ENCODE results near the gene ZFP36L2. TPM values are rescaled to one million over a fixed set of nuclear protein-coding genes. Genes with fewer than 3 reads are reported as not detected.

Gene ZFP36L2
- total RNA-seq, 2 experiments from 2014 or later = 37.3 to 38.4 TPM

GRCh38 chr2:43175020-43175441 is 51.4 kb downstream of the ZFP36L2 start:
- DNase-seq = no peak
- no peaks in the 10 kb centered on the region for H3K9me3 Mint-ChIP-seq
- intact Hi-C loops (cut with micrococcal nuclease) = loop anchor here (2.0 to 10.0 kb wide), 4 partner anchors 16 to 1040 kb away; partner anchors contain the start of gene COX7A2L
- H3K4me3 Mint-ChIP-seq = peak overlapping the region; percentile 53
- peak overlapping the region; percentile 85 for H3K27ac Mint-ChIP-seq
- CTCF ChIA-PET = interaction anchor here (0.8 to 12.0 kb wide), 11 partner anchors 11 to 52 kb away, joined by 3 to 128 read pairs (median 5); partner anchors contain the start of gene ZFP36L2
- H3K36me3 Mint-ChIP-seq (ENCODE audit: low read depth) = no peaks in the 10 kb centered on the region
- H3K4me1 Mint-ChIP-seq (ENCODE audit: low read depth) = peaks cover 85% of the 10 kb centered on the region
- no peaks in the 10 kb centered on the region for H3K27me3 Mint-ChIP-seq (ENCODE audit: low read depth)

GRCh38 chr2:43174368-43174916 is 52.0 kb downstream of the ZFP36L2 start:
- CTCF ChIA-PET = interaction anchor here (0.6 to 12.0 kb wide), 12 partner anchors 10 to 52 kb away, joined by 3 to 128 read pairs (median 4); partner anchors contain the start of gene ZFP36L2
- Mint-ChIP-seq H3K4me3 (peak overlapping the region; percentile 53), H3K27ac (peak overlapping the region; percentile 85), H3K36me3 (ENCODE audit: low read depth) (no peaks in the 10 kb centered on the region), H3K27me3 (ENCODE audit: low read depth) (no peaks in the 10 kb centered on the region), H3K4me1 (ENCODE audit: low read depth) (peaks cover 91% of the 10 kb centered on the region), H3K9me3 (no peaks in the 10 kb centered on the region)
- intact Hi-C loops (cut with micrococcal nuclease) = loop anchor here (1.0 to 10.0 kb wide), 12 partner anchors 10 to 1040 kb away; partner anchors contain the start of genes COX7A2L and ZFP36L2
- peak; percentile 90 for DNase-seq

Measured in activated naive CD4-positive, alpha-beta T cell treated with anti-CD3 and anti-CD28 coated beads for 36 hours (primary cell).